PC-3 (cell line): ENCODE data around the gene KNCN. TPM values are rescaled to one million over a fixed set of nuclear protein-coding genes. Genes with fewer than 3 reads are reported as not detected.

Source experiments
- ATAC-seq: fragments of 200-7000 bp; cut with Tn5 transposase; 2 replicates; pipeline ENCODE4 v1.9.1; 2020; ENCODE audit warnings: mild to moderate bottlenecking, moderate library complexity
- BruUV-seq: library from RNA; stranded (reverse); fragments of 400-500 nt; replicated peaks from 2 replicates; lab custom pipeline; 2021; lab: Mats Ljungman, UMichigan
- CTCF ChIA-PET: fragments of 300-600 bp; sonication (Branson Sonifier 250); formaldehyde crosslinking; loops from one replicate; lab custom pipeline; 2022; ENCODE audit warnings: antibody characterized with exemption; lab: Charles Lee
- POLR2A ChIA-PET: fragments of 300-600 bp; sonication (Branson Sonifier 250); formaldehyde crosslinking; loops from one replicate; lab custom pipeline; 2022; ENCODE audit warnings: antibody characterized with exemption; ENCODE audit not compliant: unreplicated experiment; lab: Charles Lee
- DNase-seq: peaks from one replicate; pipeline ENCODE4 v3.0.0-alpha.2; 2015
- H2AFZ ChIP-seq: fragments of 300-600 bp; sonication (generic); 2 replicates; pipeline ENCODE4 v1.6.0; 2016; ENCODE audit warnings: antibody characterized with exemption, low read length
- H3F3A ChIP-seq: fragments of 300-600 bp; sonication (generic); one replicate; pipeline ENCODE4 v1.6.0; 2017; ENCODE audit warnings: antibody characterized with exemption, low read length, control low read depth, mild to moderate bottlenecking; ENCODE audit not compliant: unreplicated experiment
- H3K27ac ChIP-seq: fragments of 300-600 bp; sonication (generic); 2 replicates; pipeline ENCODE4 v1.5.1; 2016; ENCODE audit warnings: mild to moderate bottlenecking, low read length
- H3K27me3 ChIP-seq: fragments of 300-600 bp; sonication (generic); 2 replicates; pipeline ENCODE4 v1.6.1; 2016; ENCODE audit warnings: low read length, mixed read lengths
- H3K36me3 ChIP-seq: fragments of 300-600 bp; sonication (generic); 2 replicates; pipeline ENCODE4 v1.6.1; 2016; ENCODE audit warnings: low read depth, mixed run types, low read length, mixed read lengths
- H3K4me1 ChIP-seq: fragments of 300-600 bp; sonication (generic); 2 replicates; pipeline ENCODE4 v1.5.1; 2016; ENCODE audit warnings: low read length; ENCODE audit not compliant: insufficient read depth
- H3K4me2 ChIP-seq: fragments of 300-600 bp; sonication (generic); 2 replicates; pipeline ENCODE4 v1.6.0; 2016; ENCODE audit warnings: low read length
- H3K4me3 ChIP-seq: fragments of 300-600 bp; sonication (generic); 2 replicates; pipeline ENCODE4 v1.5.1; 2016; ENCODE audit warnings: mild to moderate bottlenecking, low read length, mixed read lengths
- H3K79me2 ChIP-seq: fragments of 300-600 bp; sonication (generic); 2 replicates; pipeline ENCODE4 v1.6.1; 2017; ENCODE audit warnings: low read length, mixed read lengths
- H3K9ac ChIP-seq: fragments of 300-600 bp; sonication (generic); 2 replicates; pipeline ENCODE4 v1.6.0; 2016; ENCODE audit warnings: mild to moderate bottlenecking, low read length
- H3K9me2 ChIP-seq: fragments of 300-600 bp; sonication (generic); replicated peaks from 2 replicates; pipeline ENCODE4 v1.6.1; 2016; ENCODE audit warnings: mixed run types, low read length, mixed read lengths
- H3K9me3 ChIP-seq: fragments of 300-600 bp; sonication (generic); 2 replicates; pipeline ENCODE4 v1.6.1; 2016; ENCODE audit warnings: low read length, mixed read lengths
- H4K20me1 ChIP-seq: fragments of 300-600 bp; sonication (generic); 2 replicates; pipeline ENCODE4 v1.6.1; 2016; ENCODE audit warnings: low read length, mixed read lengths
- EZH2 ChIP-seq: fragments of 300-600 bp; sonication (generic); IDR thresholded peaks from one replicate; pipeline ENCODE4 v1.6.1; 2017; ENCODE audit warnings: antibody characterized with exemption, mild to moderate bottlenecking, low read length; ENCODE audit not compliant: unreplicated experiment
- EZH2phosphoT487 ChIP-seq: fragments of 300-600 bp; sonication (generic); IDR thresholded peaks from 2 replicates; pipeline ENCODE4 v1.6.1; 2018; ENCODE audit warnings: mild to moderate bottlenecking, antibody characterized with exemption, low read length, borderline replicate concordance
- intact Hi-C: fragments of 100-400 bp; cut with micrococcal nuclease; formaldehyde crosslinking; loops from 2 replicates; pipeline ENCODE4 v1.9.0; 2023
- total RNA-seq: library from RNA; depleted of rRNA; stranded (reverse); fragments of >200 nt; gene quantifications from 2 replicates; pipeline ENCODE4 v1.2.3, GENCODE V29; 2014
- TF ChIP-seq, protein P1 (sequence below): fragments of 300-600 bp; sonication (generic); conservative IDR thresholded peaks from 2 replicates; pipeline ENCODE4 v1.5.1; 2017; ENCODE audit warnings: antibody characterized with exemption, low read depth, mild to moderate bottlenecking, low read length

Gene KNCN
- total RNA-seq, 1 experiment from 2014 or later = not detected

DNA sequence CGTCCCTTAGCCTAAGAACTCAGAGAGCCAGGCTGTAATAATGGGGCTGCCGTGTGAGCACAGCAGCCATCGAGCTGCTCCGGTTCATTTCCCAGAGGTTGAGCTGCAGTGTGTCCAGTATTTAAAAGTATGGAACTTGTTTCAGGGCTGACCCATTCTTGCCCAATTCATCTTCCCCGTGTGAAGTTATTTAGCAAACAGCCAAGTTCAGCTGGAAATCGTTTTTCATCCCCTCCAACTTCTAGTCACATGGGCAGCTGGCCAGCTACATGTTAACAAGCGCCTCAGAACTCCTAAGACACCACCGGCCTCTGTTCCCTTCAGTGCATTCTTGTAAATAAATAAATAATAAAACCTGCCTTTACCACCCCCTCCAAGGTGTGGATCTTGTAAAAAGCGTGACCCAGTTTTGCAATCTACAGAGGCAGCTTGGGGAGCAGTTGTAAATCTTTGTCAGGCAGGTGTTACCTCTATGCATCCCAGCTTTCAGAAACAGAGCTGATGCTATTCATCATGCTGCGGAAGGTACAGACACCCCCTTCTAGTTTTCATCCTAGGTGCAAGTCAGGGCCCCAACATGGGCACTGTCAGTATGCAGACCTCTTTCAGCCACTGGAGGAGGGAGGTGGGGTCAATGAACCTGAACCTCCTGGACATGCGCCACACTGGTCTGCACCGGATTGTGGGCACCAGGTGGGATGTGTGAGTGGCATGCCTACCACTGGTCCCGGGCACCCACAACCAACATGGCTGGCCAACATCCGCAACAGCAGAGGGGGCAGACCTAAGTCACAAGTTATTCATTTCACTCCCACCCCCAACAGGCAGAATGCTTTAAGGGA lies 18.7 kb upstream of the KNCN start:
- TF ChIP-seq EZH2phosphoT487 (no peak), EZH2 (no peak)
- TF ChIP-seq, protein P1, sequence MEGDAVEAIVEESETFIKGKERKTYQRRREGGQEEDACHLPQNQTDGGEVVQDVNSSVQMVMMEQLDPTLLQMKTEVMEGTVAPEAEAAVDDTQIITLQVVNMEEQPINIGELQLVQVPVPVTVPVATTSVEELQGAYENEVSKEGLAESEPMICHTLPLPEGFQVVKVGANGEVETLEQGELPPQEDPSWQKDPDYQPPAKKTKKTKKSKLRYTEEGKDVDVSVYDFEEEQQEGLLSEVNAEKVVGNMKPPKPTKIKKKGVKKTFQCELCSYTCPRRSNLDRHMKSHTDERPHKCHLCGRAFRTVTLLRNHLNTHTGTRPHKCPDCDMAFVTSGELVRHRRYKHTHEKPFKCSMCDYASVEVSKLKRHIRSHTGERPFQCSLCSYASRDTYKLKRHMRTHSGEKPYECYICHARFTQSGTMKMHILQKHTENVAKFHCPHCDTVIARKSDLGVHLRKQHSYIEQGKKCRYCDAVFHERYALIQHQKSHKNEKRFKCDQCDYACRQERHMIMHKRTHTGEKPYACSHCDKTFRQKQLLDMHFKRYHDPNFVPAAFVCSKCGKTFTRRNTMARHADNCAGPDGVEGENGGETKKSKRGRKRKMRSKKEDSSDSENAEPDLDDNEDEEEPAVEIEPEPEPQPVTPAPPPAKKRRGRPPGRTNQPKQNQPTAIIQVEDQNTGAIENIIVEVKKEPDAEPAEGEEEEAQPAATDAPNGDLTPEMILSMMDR = no peak
- Histone ChIP-seq H3K9ac (no peak overlapping the region), H3K4me3 (no peak overlapping the region), H3K27ac (no peak overlapping the region), H3K36me3 (no peaks in the 10 kb centered on the region; the same call in 1 of the 2 replicates), H3K79me2 (no peaks in the 10 kb centered on the region), H3F3A (no peaks in the 10 kb centered on the region), H3K4me2 (no peak overlapping the region), H3K9me3 (no peaks in the 10 kb centered on the region), H3K4me1 (peaks cover 5% of the 10 kb centered on the region; the same call in 1 of the 2 replicates), H3K27me3 (no peaks in the 10 kb centered on the region), H2AFZ (no peak overlapping the region), H4K20me1 (no peaks in the 10 kb centered on the region), H3K9me2 (no peaks in the 10 kb centered on the region)
- DNase-seq = no peak
- no peak for ATAC-seq
- POLR2A ChIA-PET = no interaction called here
- intact Hi-C loops = no loop called here
- no TSS peak for BruUV-seq
- CTCF ChIA-PET = no interaction called here

DNA sequence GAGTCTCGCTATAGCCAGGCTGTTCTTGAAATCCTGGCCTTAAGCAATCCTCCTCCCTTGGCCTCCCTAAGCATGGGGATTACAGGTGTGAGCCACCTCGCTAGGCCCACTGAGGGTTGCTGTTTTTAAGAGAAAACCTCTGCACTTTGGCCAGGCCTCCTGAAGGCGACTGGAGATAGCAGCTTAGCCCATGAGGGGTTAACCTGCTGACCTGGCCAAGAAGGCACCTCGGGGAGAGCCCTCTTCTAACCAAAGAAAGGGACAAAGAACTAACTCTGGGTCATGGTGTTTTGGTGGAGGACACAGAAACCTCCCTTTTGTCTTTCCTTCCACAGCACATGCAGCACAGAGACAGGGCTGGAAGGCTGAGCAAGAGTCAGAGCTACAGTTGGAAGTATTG lies 17.7 kb upstream of the KNCN start:
- no TSS peak for BruUV-seq
- no peaks in the 10 kb centered on the region for H3F3A ChIP-seq
- H2AFZ ChIP-seq = no peak overlapping the region
- TF ChIP-seq, protein P1 = no peak
- TF ChIP-seq EZH2phosphoT487 = no peak
- TF ChIP-seq EZH2 = no peak
- no peaks in the 10 kb centered on the region for H3K79me2 ChIP-seq
- no peaks in the 10 kb centered on the region for H4K20me1 ChIP-seq
- ATAC-seq = no peak
- peaks cover 2% of the 10 kb centered on the region; the same call in 1 of the 2 replicates for H3K36me3 ChIP-seq
- peaks cover 5% of the 10 kb centered on the region; the same call in 1 of the 2 replicates for H3K4me1 ChIP-seq
- no peaks in the 10 kb centered on the region for H3K27me3 ChIP-seq
- H3K9me3 ChIP-seq = no peaks in the 10 kb centered on the region
- no peak for DNase-seq
- intact Hi-C loops = no loop called here
- no peak overlapping the region for H3K4me3 ChIP-seq
- H3K9me2 ChIP-seq = no peaks in the 10 kb centered on the region
- H3K4me2 ChIP-seq = no peak overlapping the region
- ChIA-PET POLR2A (no interaction called here), CTCF (no interaction called here)
- H3K9ac ChIP-seq = no peak overlapping the region
- no peak overlapping the region for H3K27ac ChIP-seq

DNA sequence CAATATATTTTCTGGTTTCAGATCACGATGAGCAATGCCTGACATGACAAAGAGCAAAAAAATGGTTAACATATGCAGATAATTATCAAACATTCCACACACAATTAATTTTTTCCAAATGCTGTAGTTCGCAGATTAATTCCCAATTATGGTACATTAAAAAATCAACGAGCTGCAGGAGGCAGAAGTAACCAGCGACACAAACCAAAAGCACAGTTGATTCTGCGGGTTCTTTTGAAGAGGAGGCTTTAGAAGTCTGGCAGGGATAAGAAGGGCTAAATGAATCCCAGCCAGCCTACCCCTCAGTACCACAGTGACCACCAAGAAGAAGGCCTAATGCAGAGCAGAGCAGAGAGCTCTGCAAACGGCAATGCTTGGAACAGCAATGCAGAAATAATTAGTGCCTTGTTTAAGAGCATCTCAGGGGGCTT lies 17.0 kb upstream of the KNCN start:
- DNase-seq (no peak), ATAC-seq (no peak)
- TF ChIP-seq EZH2phosphoT487 (no peak), EZH2 (no peak)
- TF ChIP-seq, protein P1 = no peak
- Histone ChIP-seq H3K4me3 (no peak overlapping the region), H3K9me2 (no peaks in the 10 kb centered on the region), H3K27me3 (no peaks in the 10 kb centered on the region), H4K20me1 (no peaks in the 10 kb centered on the region), H3K4me1 (peaks cover 5% of the 10 kb centered on the region; the same call in 1 of the 2 replicates), H3K9me3 (no peaks in the 10 kb centered on the region), H2AFZ (no peak overlapping the region), H3K36me3 (peaks cover 2% of the 10 kb centered on the region; the same call in 1 of the 2 replicates), H3K9ac (no peak overlapping the region), H3K4me2 (no peak overlapping the region), H3K79me2 (no peaks in the 10 kb centered on the region), H3F3A (no peaks in the 10 kb centered on the region), H3K27ac (no peak overlapping the region)
- CTCF ChIA-PET = no interaction called here
- intact Hi-C loops = no loop called here
- POLR2A ChIA-PET = no interaction called here
- no TSS peak for BruUV-seq
